Measurements from ENCODE around the gene CHKA.

CHKA gene

DNA sequence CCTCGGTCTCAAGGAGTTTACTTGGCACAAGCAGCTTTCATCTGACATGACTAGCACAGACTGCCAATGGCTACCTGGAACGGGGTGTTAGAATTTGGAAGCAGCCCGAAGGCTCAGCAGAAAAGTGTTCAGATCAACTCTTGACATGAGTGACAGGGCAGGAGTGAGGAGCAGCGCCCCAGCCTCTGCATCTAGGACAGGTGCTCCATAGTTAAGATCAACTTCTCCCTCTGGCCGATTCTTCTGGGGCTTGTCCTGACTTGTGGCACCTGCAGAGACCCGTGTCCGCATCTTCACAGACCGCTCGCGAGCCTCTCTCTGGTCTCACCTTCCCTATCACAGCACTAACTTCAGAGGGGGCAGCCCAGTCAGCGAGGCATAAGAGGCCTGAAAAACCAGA is 42.5 kb upstream of the CHKA start:
- no peak overlapping the region for H3K9ac ChIP-seq (ENCODE audit: insufficient read length, low read depth)
- peaks cover 68% of the 10 kb centered on the region for H3K36me3 ChIP-seq (ENCODE audit: insufficient read depth, insufficient read length, low read length)
- H3K9me3 ChIP-seq (ENCODE audit: insufficient read depth, low read length): no peaks in the 10 kb centered on the region
- no peaks in the 10 kb centered on the region for H3K4me1 ChIP-seq (ENCODE audit: insufficient read depth, insufficient read length)
- TF ChIP-seq ZNF274 (IDR thresholded peaks at IDR 0.05; ENCODE audit: low read depth, low read length) (no peak), YY1 (IDR thresholded peaks at IDR 0.05; ENCODE audit: insufficient read depth, insufficient read length) (no peak), SUZ12 (IDR thresholded peaks at IDR 0.05; ENCODE audit: extremely low read depth, insufficient read depth, insufficient read length) (no peak)
- DNase-seq (ENCODE audit: low read depth, low spot score): no peak
- no peak overlapping the region for H3K4me3 ChIP-seq (ENCODE audit: insufficient read length, low read depth)
- H3K27me3 ChIP-seq (ENCODE audit: insufficient read depth, insufficient read length): no peaks in the 10 kb centered on the region

DNA sequence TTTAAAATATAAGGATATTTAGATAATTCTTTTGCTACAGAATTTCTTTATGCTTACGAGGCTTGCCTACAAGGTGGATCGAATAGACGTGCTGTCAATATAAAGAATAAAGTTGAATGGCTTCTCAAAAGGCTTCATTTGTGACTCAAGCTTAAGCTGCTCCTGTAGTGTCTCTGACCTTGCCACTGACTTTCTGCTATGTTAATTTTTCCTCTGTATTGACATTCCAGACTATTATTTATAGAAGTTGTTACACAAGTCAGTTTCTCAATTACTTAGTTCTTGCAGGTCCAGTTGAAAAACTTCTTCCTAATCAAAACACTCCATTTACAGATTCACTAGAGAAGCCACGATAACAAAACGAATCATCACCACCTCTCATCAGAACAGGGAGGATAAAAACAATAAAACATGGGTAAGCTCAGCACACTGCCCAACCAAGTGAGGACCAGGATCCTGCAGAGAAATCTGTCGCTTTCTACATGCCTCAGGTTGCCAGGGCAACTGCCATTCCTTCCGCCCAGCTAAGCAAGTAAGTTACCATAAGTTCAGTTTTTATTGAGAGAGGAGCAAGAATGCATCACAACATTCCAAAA is 39.0 kb upstream of the CHKA start:
- no peak for DNase-seq (ENCODE audit: low read depth, low spot score)
- TF ChIP-seq YY1 (IDR thresholded peaks at IDR 0.05; ENCODE audit: insufficient read depth, insufficient read length) (no peak), SUZ12 (IDR thresholded peaks at IDR 0.05; ENCODE audit: extremely low read depth, insufficient read depth, insufficient read length) (no peak), ZNF274 (IDR thresholded peaks at IDR 0.05; ENCODE audit: low read depth, low read length) (no peak)
- no peaks in the 10 kb centered on the region for H3K27me3 ChIP-seq (ENCODE audit: insufficient read depth, insufficient read length)
- H3K4me1 ChIP-seq (ENCODE audit: insufficient read depth, insufficient read length): no peaks in the 10 kb centered on the region
- peaks cover 53% of the 10 kb centered on the region for H3K36me3 ChIP-seq (ENCODE audit: insufficient read depth, insufficient read length, low read length)
- no peak overlapping the region for H3K9ac ChIP-seq (ENCODE audit: insufficient read length, low read depth)
- no peaks in the 10 kb centered on the region for H3K9me3 ChIP-seq (ENCODE audit: insufficient read depth, low read length)
- no peak overlapping the region for H3K4me3 ChIP-seq (ENCODE audit: insufficient read length, low read depth)

DNA sequence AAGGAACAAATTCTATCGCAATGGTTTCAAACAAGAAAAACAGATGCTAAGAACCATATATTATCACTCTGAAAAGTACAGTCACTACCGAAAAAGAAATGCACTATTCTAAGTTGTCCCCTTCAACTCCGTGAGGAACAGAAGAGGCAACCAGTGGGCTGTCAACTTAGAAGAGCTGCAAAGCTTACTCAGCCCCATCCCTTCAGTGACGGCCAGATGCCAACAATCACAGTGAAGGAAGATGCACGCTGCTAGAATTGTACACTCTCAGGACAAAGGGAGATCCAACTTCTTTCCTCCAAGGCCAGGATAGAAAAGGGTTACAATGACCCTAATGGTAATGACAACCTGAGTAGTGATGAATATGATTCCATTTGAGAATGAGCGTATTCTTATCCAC is 38.5 kb upstream of the CHKA start:
- Histone ChIP-seq H3K4me3 (ENCODE audit: insufficient read length, low read depth) (no peak overlapping the region), H3K27me3 (ENCODE audit: insufficient read depth, insufficient read length) (no peaks in the 10 kb centered on the region), H3K4me1 (ENCODE audit: insufficient read depth, insufficient read length) (no peaks in the 10 kb centered on the region), H3K36me3 (ENCODE audit: insufficient read depth, insufficient read length, low read length) (peaks cover 52% of the 10 kb centered on the region), H3K9me3 (ENCODE audit: insufficient read depth, low read length) (no peaks in the 10 kb centered on the region), H3K9ac (ENCODE audit: insufficient read length, low read depth) (no peak overlapping the region)
- no peak for DNase-seq (ENCODE audit: low read depth, low spot score)
- TF ChIP-seq ZNF274 (IDR thresholded peaks at IDR 0.05; ENCODE audit: low read depth, low read length): no peak

DNA sequence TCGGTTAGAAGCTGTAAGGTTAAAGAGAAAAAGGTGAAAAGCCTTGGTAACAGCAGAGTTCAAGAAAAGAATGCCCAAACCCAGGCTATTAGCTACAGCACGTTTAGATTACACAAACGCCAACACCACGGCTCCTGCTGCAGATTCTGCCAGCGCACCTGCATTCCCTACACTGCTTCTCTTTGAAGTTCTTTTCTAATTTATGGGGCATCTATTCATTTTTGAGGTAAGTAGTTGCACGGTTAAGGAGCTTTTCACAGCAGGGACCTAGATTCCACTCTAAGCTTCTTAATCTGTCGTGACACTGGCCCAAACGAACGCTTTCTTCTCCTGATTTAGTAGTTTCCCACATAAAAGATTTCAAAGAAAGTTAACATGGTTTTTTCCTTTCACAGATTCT is 38.0 kb upstream of the CHKA start:
- DNase-seq (ENCODE audit: low read depth, low spot score): no peak
- TF ChIP-seq YY1 (IDR thresholded peaks at IDR 0.05; ENCODE audit: insufficient read depth, insufficient read length) (no peak), ZNF274 (IDR thresholded peaks at IDR 0.05; ENCODE audit: low read depth, low read length) (no peak), SUZ12 (IDR thresholded peaks at IDR 0.05; ENCODE audit: extremely low read depth, insufficient read depth, insufficient read length) (no peak)
- Histone ChIP-seq H3K4me3 (ENCODE audit: insufficient read length, low read depth) (no peak overlapping the region), H3K27me3 (ENCODE audit: insufficient read depth, insufficient read length) (no peaks in the 10 kb centered on the region), H3K9me3 (ENCODE audit: insufficient read depth, low read length) (no peaks in the 10 kb centered on the region), H3K9ac (ENCODE audit: insufficient read length, low read depth) (no peak overlapping the region), H3K36me3 (ENCODE audit: insufficient read depth, insufficient read length, low read length) (peaks cover 47% of the 10 kb centered on the region), H3K4me1 (ENCODE audit: insufficient read depth, insufficient read length) (no peaks in the 10 kb centered on the region)

DNA sequence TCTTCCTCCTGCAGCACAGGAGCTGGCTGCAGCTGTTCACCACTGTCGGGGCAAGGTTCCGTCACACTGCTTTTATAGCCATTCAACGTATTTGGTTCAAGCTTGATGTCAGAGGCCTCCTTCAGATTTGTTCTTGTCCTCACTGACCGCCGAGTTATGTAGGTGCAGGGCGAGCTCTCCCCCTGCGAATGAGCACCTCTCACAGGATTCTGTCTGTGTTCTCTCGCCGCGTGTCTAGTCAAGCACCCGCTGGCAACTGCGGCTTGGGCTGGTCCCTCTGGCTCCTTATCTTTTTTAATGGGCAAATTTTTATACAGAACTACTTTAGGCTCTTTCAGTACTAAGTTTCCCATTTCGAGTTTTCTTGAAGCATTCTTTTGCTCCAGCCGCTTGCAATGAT is 37.4 kb upstream of the CHKA start:
- Histone ChIP-seq H3K4me1 (ENCODE audit: insufficient read depth, insufficient read length) (no peaks in the 10 kb centered on the region), H3K4me3 (ENCODE audit: insufficient read length, low read depth) (no peak overlapping the region), H3K9me3 (ENCODE audit: insufficient read depth, low read length) (no peaks in the 10 kb centered on the region), H3K9ac (ENCODE audit: insufficient read length, low read depth) (no peak overlapping the region), H3K27me3 (ENCODE audit: insufficient read depth, insufficient read length) (no peaks in the 10 kb centered on the region), H3K36me3 (ENCODE audit: insufficient read depth, insufficient read length, low read length) (peaks cover 41% of the 10 kb centered on the region)
- TF ChIP-seq SUZ12 (IDR thresholded peaks at IDR 0.05; ENCODE audit: extremely low read depth, insufficient read depth, insufficient read length) (no peak), ZNF274 (IDR thresholded peaks at IDR 0.05; ENCODE audit: low read depth, low read length) (no peak), YY1 (IDR thresholded peaks at IDR 0.05; ENCODE audit: insufficient read depth, insufficient read length) (no peak)
- DNase-seq (ENCODE audit: low read depth, low spot score): no peak

DNA sequence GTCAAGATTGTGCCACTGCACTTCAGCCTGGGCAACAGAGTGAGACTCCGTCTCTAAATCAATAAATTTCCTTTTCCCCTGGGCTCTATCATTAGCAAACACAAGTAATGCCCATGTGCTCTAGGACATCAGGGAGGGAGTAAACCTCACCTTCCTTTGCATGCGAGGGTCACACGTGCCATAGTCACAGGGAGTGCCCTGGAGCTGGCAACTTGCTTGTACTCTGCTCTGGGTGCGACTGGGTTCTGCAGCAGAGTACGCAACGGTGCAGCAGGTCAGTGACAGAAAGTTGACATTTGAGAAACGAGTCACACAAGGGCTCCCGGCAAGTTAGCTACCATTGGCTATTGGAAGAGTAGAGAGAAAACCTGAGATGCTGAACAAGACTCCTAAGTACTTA is 32.6 kb upstream of the CHKA start:
- Histone ChIP-seq H3K4me1 (ENCODE audit: insufficient read depth, insufficient read length) (peaks cover 2% of the 10 kb centered on the region), H3K4me3 (ENCODE audit: insufficient read length, low read depth) (no peak overlapping the region), H3K9ac (ENCODE audit: insufficient read length, low read depth) (no peak overlapping the region), H3K36me3 (ENCODE audit: insufficient read depth, insufficient read length, low read length) (peaks cover 21% of the 10 kb centered on the region), H3K27me3 (ENCODE audit: insufficient read depth, insufficient read length) (no peaks in the 10 kb centered on the region), H3K9me3 (ENCODE audit: insufficient read depth, low read length) (no peaks in the 10 kb centered on the region)
- TF ChIP-seq SUZ12 (IDR thresholded peaks at IDR 0.05; ENCODE audit: extremely low read depth, insufficient read depth, insufficient read length) (no peak), ZNF274 (IDR thresholded peaks at IDR 0.05; ENCODE audit: low read depth, low read length) (no peak), YY1 (IDR thresholded peaks at IDR 0.05; ENCODE audit: insufficient read depth, insufficient read length) (no peak)
- no peak for DNase-seq (ENCODE audit: low read depth, low spot score)

DNA sequence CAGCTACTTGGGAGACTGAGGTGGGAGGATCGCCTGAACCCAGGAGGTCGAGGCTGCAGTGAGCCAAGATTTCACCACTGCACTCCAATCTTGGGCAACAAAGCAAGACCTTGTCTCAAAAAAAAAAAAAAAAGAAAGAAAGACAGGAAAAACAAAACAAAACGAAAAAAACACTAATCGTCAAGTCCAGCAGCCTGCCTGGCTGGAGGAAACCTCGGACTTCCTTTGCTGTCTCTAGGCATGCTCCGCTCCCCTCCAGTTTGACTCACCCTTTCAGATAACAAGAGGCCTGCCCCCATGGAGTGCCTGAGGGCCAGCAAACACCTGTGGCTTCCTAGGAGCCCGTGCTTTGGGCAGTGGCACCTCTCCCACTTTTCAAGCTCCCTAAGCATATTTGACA is 28.8 kb upstream of the CHKA start:
- Histone ChIP-seq H3K36me3 (ENCODE audit: insufficient read depth, insufficient read length, low read length) (peaks cover under 1% of the 10 kb centered on the region), H3K4me3 (ENCODE audit: insufficient read length, low read depth) (no peak overlapping the region), H3K9ac (ENCODE audit: insufficient read length, low read depth) (no peak overlapping the region), H3K4me1 (ENCODE audit: insufficient read depth, insufficient read length) (peaks cover 16% of the 10 kb centered on the region), H3K27me3 (ENCODE audit: insufficient read depth, insufficient read length) (no peaks in the 10 kb centered on the region), H3K9me3 (ENCODE audit: insufficient read depth, low read length) (no peaks in the 10 kb centered on the region)
- no peak for DNase-seq (ENCODE audit: low read depth, low spot score)
- no peak for TF ChIP-seq SUZ12 (IDR thresholded peaks at IDR 0.05; ENCODE audit: extremely low read depth, insufficient read depth, insufficient read length)
- TF ChIP-seq YY1 (IDR thresholded peaks at IDR 0.05; ENCODE audit: insufficient read depth, insufficient read length): no peak
- TF ChIP-seq ZNF274 (IDR thresholded peaks at IDR 0.05; ENCODE audit: low read depth, low read length): no peak
